Mucosa of stomach (tissue), 1 donor: Measurements from ENCODE around the gene ZNF804A.

ENCODE experiments used
- H3K27me3 ChIP-seq: one replicate; pipeline ENCODE4 v1.7.0; 2013; ENCODE audit warnings: mild to moderate bottlenecking, low read length; ENCODE audit not compliant: control insufficient read depth, insufficient read depth
- H3K36me3 ChIP-seq: one replicate; pipeline ENCODE4 v1.7.0; 2013; ENCODE audit warnings: low read length; ENCODE audit not compliant: control insufficient read depth, insufficient read depth
- H3K4me1 ChIP-seq: one replicate; pipeline ENCODE4 v1.7.0; 2013; ENCODE audit warnings: mild to moderate bottlenecking, low read length; ENCODE audit not compliant: control insufficient read depth, insufficient read depth
- H3K4me3 ChIP-seq: one replicate; pipeline ENCODE4 v1.7.0; 2013; ENCODE audit warnings: low read length
- H3K9ac ChIP-seq: one replicate; pipeline ENCODE4 v1.7.0; 2013; ENCODE audit warnings: mild to moderate bottlenecking, low read length, moderate library complexity
- H3K9me3 ChIP-seq: one replicate; pipeline ENCODE4 v1.7.0; 2013; ENCODE audit warnings: mild to moderate bottlenecking, low read length, moderate library complexity; ENCODE audit not compliant: control insufficient read depth
- donor health status: Pancreatic carcinoma.

ZNF804A gene

GRCh38 chr2:184598316-184599053, at the start of gene ZNF804A:
Gene ZNF804A (plus strand): TSS chr2:184598529. CDS start chr2:184598960, 431 bp downstream.
- Histone ChIP-seq H3K4me1 (no peaks in the 10 kb centered on the region), H3K4me3 (peak within 1 kb of the TSS; percentile 36), H3K9me3 (no peaks in the 10 kb centered on the region), H3K36me3 (no peaks in the 10 kb centered on the region), H3K27me3 (peaks cover 30% of the 10 kb centered on the region), H3K9ac (peak within 1 kb of the TSS; percentile 45)

- H3K9ac ChIP-seq = no peak overlapping the region
- H3K4me1 ChIP-seq = no peaks in the 10 kb centered on the region
- no peaks in the 10 kb centered on the region for H3K36me3 ChIP-seq
- H3K4me3 ChIP-seq = no peak overlapping the region
- H3K27me3 ChIP-seq = no peaks in the 10 kb centered on the region
- no peaks in the 10 kb centered on the region for H3K9me3 ChIP-seq
Observed at GRCh38 chr2:184549153-184549552, 49.2 kb upstream of the ZNF804A start.

DNA sequence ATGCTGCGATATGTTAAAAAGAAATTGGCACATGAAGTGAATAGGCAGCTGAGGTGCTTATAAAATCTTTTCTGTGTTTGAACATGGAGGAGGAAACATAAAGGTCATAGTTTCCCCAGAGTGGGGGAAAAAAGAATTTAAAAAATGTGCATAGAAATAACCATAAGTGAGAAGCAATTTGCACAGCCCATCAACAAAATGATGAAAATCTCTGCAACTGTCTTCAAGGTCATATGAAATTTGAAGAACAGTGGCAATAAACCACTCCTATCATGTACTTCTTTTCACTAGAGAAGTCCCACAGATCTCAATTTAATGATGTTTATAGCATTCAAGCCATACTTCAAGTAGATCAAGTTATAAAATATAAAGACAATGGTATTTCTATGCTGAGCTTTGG, 46.7 kb upstream of the ZNF804A start:
- Histone ChIP-seq H3K9me3 (no peaks in the 10 kb centered on the region), H3K4me3 (no peak overlapping the region), H3K36me3 (no peaks in the 10 kb centered on the region), H3K4me1 (no peaks in the 10 kb centered on the region), H3K27me3 (no peaks in the 10 kb centered on the region), H3K9ac (no peak overlapping the region)

DNA sequence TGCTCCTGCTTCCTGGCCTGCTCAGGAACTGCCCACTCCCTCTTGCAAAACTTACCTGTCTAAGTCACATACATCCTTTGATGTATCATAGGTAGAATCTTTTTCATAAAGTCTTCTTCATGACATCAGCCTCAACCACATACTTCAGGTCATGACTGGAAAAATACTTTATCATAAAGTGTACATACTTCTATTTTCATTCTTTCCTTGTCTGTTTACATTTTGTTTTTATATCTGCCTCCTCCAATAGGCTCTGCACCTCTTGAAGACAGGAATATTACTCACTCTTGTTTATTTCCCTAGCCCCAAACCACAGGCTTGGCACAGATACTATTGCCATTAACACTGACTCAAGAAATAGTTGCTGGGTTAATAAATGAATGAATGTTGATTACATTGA, 43.6 kb upstream of the ZNF804A start:
- H3K9me3 ChIP-seq = no peaks in the 10 kb centered on the region
- H3K27me3 ChIP-seq = no peaks in the 10 kb centered on the region
- no peak overlapping the region for H3K4me3 ChIP-seq
- no peaks in the 10 kb centered on the region for H3K4me1 ChIP-seq
- H3K9ac ChIP-seq = no peak overlapping the region
- no peaks in the 10 kb centered on the region for H3K36me3 ChIP-seq

DNA sequence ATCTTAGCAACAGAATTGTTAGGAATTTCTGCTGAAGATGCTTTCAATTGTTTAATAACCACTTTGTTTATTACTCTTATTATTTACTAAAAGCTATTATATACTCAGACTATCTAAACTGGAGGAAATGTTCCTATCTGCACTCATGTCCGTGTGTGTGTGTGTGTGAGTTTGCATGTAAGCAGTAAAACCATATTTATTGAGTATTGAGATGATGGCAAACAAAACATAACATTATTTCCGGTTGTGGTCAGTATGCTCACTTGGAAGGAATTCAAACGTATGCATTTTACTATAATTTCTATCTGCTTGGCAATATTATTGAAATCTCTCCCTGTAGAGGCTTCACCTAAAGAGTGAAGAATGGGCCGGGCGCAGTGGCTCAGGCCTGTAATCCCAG, 43.0 kb upstream of the ZNF804A start:
- H3K4me3 ChIP-seq = no peak overlapping the region
- no peak overlapping the region for H3K9ac ChIP-seq
- H3K9me3 ChIP-seq = no peaks in the 10 kb centered on the region
- no peaks in the 10 kb centered on the region for H3K36me3 ChIP-seq
- no peaks in the 10 kb centered on the region for H3K27me3 ChIP-seq
- H3K4me1 ChIP-seq = no peaks in the 10 kb centered on the region

- Histone ChIP-seq H3K36me3 (no peaks in the 10 kb centered on the region), H3K4me1 (no peaks in the 10 kb centered on the region), H3K4me3 (no peak overlapping the region), H3K27me3 (no peaks in the 10 kb centered on the region), H3K9ac (no peak overlapping the region), H3K9me3 (no peaks in the 10 kb centered on the region)
Observed at GRCh38 chr2:184556639-184557038, 41.7 kb upstream of the ZNF804A start.

GRCh38 chr2:184558713-184559464, 39.4 kb upstream of the ZNF804A start:
- Histone ChIP-seq H3K4me1 (no peaks in the 10 kb centered on the region), H3K9me3 (no peaks in the 10 kb centered on the region), H3K36me3 (no peaks in the 10 kb centered on the region), H3K9ac (no peak overlapping the region), H3K4me3 (no peak overlapping the region), H3K27me3 (no peaks in the 10 kb centered on the region)

DNA sequence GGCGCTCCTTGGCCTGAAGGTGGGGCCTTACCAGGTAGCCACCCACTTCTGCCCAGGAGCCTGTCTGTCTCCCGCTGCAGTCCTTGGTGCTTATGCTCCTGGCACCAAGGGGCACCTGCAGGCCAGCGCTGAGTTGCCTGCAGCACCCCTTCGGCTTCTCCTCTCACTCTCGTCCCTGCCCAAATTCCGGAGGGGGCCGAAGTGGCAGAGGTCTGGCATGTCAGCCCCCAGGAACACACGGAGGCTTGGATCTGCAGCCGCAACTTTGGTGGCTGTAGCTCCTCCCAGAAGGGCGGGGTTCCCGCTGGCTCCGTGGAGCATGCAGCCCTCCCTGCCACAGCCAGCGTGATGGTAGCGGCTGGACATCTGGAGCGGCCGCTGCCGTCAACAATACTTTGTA, 37.7 kb upstream of the ZNF804A start:
- no peaks in the 10 kb centered on the region for H3K9me3 ChIP-seq
- H3K36me3 ChIP-seq = no peaks in the 10 kb centered on the region
- H3K9ac ChIP-seq = no peak overlapping the region
- no peaks in the 10 kb centered on the region for H3K27me3 ChIP-seq
- no peaks in the 10 kb centered on the region for H3K4me1 ChIP-seq
- H3K4me3 ChIP-seq = no peak overlapping the region

DNA sequence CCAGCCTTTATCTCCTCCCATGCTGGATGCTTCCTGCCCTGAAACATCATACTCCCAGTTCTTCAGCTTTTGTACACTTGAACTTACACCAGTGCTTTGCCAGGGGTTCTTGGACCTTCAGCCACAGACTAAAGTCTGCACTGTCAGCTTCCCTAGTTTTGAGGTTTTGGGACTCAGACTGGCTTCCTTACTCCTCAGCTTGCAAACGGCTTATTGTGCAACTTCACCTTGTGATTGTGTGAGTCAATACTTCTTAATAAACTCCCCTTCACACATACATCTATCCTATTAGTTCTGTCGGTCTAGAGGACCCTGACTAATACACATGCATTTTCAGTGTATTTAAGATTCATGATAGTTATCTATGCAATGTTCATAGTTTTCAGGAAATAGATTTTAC, 35.8 kb upstream of the ZNF804A start:
- H3K4me1 ChIP-seq = no peaks in the 10 kb centered on the region
- H3K4me3 ChIP-seq = no peak overlapping the region

GRCh38 chr2:184564092-184564491, 34.2 kb upstream of the ZNF804A start:
- Histone ChIP-seq H3K4me1 (no peaks in the 10 kb centered on the region), H3K27me3 (no peaks in the 10 kb centered on the region), H3K9ac (no peak overlapping the region), H3K9me3 (no peaks in the 10 kb centered on the region), H3K4me3 (no peak overlapping the region), H3K36me3 (no peaks in the 10 kb centered on the region)

More for the DNA sequence above, 35.8 kb upstream of the ZNF804A start:
- no peak overlapping the region for H3K9ac ChIP-seq
- no peaks in the 10 kb centered on the region for H3K36me3 ChIP-seq
- no peaks in the 10 kb centered on the region for H3K9me3 ChIP-seq
- H3K27me3 ChIP-seq = no peaks in the 10 kb centered on the region

DNA sequence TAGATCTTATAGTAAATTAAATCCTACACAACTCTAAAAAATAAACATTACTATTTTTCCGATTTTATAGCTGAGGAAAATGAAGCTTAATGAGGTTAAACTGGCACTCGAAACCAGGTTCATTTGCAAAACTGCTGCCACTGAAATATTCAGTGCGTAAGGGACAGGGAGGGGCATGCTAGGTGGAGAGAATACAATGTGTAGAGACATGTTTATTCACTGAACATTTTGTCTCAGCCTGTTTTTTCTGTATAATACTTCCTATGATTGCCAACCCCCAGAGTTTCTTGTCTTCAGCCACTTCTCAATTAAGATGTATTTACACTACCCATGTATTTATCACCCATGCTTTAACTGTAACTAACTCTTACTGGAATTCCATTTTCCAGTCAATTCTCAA, 31.6 kb upstream of the ZNF804A start:
- Histone ChIP-seq H3K4me3 (no peak overlapping the region), H3K36me3 (no peaks in the 10 kb centered on the region), H3K9ac (no peak overlapping the region), H3K4me1 (no peaks in the 10 kb centered on the region), H3K9me3 (no peaks in the 10 kb centered on the region), H3K27me3 (no peaks in the 10 kb centered on the region)

DNA sequence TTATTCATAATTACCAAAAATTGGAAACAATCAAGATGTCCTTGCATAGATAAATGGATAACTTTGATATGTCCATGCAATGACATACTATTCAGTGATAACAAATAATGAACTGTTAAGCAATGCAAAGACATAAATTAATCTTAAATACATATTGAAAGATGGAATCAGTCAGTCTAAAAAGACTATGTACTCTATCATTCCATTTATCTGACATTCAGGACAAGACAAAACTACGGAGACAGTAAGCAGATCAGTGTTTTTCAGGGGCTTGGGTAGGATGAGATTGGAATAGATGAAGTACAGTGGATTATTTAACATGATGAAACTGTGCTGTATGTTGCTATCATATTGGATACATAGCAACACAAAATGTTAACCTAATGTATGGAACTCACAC, 21.3 kb upstream of the ZNF804A start:
- no peak overlapping the region for H3K9ac ChIP-seq
- H3K4me1 ChIP-seq = no peaks in the 10 kb centered on the region
- no peaks in the 10 kb centered on the region for H3K27me3 ChIP-seq
- H3K4me3 ChIP-seq = no peak overlapping the region
- H3K36me3 ChIP-seq = no peaks in the 10 kb centered on the region
- H3K9me3 ChIP-seq = no peaks in the 10 kb centered on the region
